BJ (cell line): ENCODE measurements around the gene SYT6. TPM values are rescaled to one million over a fixed set of nuclear protein-coding genes. Genes with fewer than 3 reads are reported as not detected.

Source experiments
- CTCF ChIA-PET: fragments of 350-600 bp; formaldehyde crosslinking; extraction: SDS; loops from one replicate; lab custom pipeline; 2021; ENCODE audit warnings: antibody characterized with exemption, inconsistent platforms; lab: Yijun Ruan, JAX
- POLR2A ChIA-PET: fragments of 300-600 bp; sonication (Branson Sonifier 250); formaldehyde crosslinking; extraction: SDS; loops from one replicate; lab custom pipeline; 2021; ENCODE audit warnings: antibody characterized with exemption; lab: Charles Lee
- DNase-seq: peaks from one replicate; pipeline ENCODE4 v3.0.0-alpha.2; 2011; ENCODE audit warnings: low read depth
- H3K27me3 ChIP-seq: 2 replicates; pipeline ENCODE4 v1.6.0; 2011; ENCODE audit warnings: low read length; ENCODE audit not compliant: control insufficient read depth, insufficient read depth
- H3K36me3 ChIP-seq: 2 replicates; pipeline ENCODE4 v1.5.1; 2011; ENCODE audit warnings: low read length; ENCODE audit not compliant: control insufficient read depth, insufficient read depth
- H3K4me3 ChIP-seq: 2 replicates; pipeline ENCODE4 v1.5.1; 2011; ENCODE audit warnings: low read depth, mild to moderate bottlenecking, control low read depth, low read length
- polyA plus RNA-seq: library from polyadenylated mRNA; depleted of rRNA; stranded (reverse); fragments of >200 nt; gene quantifications from 2 replicates; pipeline ENCODE4 v1.2.3, GENCODE V29; 2011
- TF ChIP-seq, protein P1 (sequence below): IDR thresholded peaks from 2 replicates; pipeline ENCODE4 v1.5.1; 2011; ENCODE audit warnings: low read depth, mild to moderate bottlenecking, control low read depth, inconsistent platforms, low read length, moderate library complexity; ENCODE audit not compliant: insufficient read depth

The SYT6 gene
- polyA plus RNA-seq, 1 experiment: not detected

DNA sequence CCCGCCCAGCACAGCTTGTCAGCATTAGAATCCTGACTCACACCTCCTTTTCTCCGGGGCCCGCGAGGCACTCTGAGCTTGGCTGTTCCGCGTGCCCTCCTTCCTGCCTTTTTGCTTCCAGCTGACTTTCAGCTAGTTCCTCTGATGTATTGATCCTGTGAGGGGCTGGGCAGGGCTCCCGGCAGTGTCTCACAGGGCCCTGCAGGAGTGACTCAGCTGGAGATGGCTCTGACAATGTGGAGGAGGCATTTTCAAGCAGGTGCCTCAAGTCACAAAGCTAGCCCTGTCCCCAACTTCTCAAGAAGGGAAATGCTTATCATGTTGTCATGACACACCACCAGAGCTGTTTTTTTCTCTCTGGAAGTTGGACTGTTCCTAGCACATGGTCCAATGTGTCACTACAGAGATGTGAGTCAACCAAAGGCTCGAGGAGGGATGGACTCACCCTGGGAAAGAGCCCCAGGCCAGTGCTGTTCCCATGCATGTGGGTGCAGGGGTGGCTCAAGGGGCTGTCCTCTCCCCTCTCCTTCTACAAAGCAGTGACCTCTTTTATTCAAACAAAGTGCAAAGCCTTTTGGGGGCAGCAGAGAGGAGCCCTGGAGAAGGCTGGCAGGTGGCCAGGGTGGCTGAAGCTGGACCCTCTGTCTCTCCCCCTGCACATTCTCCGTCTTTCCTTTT, 30.6 kb downstream of the SYT6 start:
- ChIA-PET POLR2A (no interaction called here), CTCF (interaction anchor here (0.7 kb wide), 1 partner anchor 135 kb away, joined by 3 read pairs; no protein-coding TSS in a partner anchor)
- no peaks in the 10 kb centered on the region; the same call in 1 of the 2 replicates for H3K27me3 ChIP-seq
- H3K36me3 ChIP-seq: no peaks in the 10 kb centered on the region
- TF ChIP-seq, protein P1, sequence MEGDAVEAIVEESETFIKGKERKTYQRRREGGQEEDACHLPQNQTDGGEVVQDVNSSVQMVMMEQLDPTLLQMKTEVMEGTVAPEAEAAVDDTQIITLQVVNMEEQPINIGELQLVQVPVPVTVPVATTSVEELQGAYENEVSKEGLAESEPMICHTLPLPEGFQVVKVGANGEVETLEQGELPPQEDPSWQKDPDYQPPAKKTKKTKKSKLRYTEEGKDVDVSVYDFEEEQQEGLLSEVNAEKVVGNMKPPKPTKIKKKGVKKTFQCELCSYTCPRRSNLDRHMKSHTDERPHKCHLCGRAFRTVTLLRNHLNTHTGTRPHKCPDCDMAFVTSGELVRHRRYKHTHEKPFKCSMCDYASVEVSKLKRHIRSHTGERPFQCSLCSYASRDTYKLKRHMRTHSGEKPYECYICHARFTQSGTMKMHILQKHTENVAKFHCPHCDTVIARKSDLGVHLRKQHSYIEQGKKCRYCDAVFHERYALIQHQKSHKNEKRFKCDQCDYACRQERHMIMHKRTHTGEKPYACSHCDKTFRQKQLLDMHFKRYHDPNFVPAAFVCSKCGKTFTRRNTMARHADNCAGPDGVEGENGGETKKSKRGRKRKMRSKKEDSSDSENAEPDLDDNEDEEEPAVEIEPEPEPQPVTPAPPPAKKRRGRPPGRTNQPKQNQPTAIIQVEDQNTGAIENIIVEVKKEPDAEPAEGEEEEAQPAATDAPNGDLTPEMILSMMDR: no peak
- H3K4me3 ChIP-seq: no peak overlapping the region
- DNase-seq: peak; percentile 2

- CTCF ChIA-PET: interaction anchor here (1.2 kb wide), 1 partner anchor 140 kb away, joined by 4 read pairs; the partner anchor contains the start of gene OLFML3
- POLR2A ChIA-PET: no interaction called here
- DNase-seq: no peak
- TF ChIP-seq, protein P1: no peak
- Histone ChIP-seq H3K36me3 (no peaks in the 10 kb centered on the region), H3K4me3 (no peak overlapping the region), H3K27me3 (peaks cover 1% of the 10 kb centered on the region; the same call in 1 of the 2 replicates)
Observed at GRCh38 chr1:114118351-114118990, 35.2 kb downstream of the SYT6 start.

GRCh38 chr1:114117654-114118053, 36.0 kb downstream of the SYT6 start:
- ChIA-PET CTCF (interaction anchor here (0.6 kb wide), 1 partner anchor 12 kb away, joined by 3 read pairs; no protein-coding TSS in a partner anchor), POLR2A (no interaction called here)
- Histone ChIP-seq H3K36me3 (no peaks in the 10 kb centered on the region), H3K27me3 (peaks cover 1% of the 10 kb centered on the region; the same call in 1 of the 2 replicates), H3K4me3 (no peak overlapping the region)
- DNase-seq: no peak
- TF ChIP-seq, protein P1: no peak

GRCh38 chr1:114116086-114116485, 37.6 kb downstream of the SYT6 start:
- CTCF ChIA-PET: no interaction called here
- H3K36me3 ChIP-seq: no peaks in the 10 kb centered on the region
- DNase-seq: no peak
- H3K4me3 ChIP-seq: no peak overlapping the region
- POLR2A ChIA-PET: no interaction called here
- TF ChIP-seq, protein P1: no peak
- H3K27me3 ChIP-seq: peaks cover 1% of the 10 kb centered on the region; the same call in 1 of the 2 replicates
